K562 (cell line): ENCODE data around the gene PIP4K2A. TPM values are rescaled to one million over a fixed set of nuclear protein-coding genes. Genes with fewer than 3 reads are reported as not detected.

ENCODE experiments used
- ARID3A ChIP-seq: IDR thresholded peaks from 2 replicates; pipeline ENCODE4 v1.6.1; 2012; ENCODE audit warnings: low read depth, low read length, improper control_type of control experiment, borderline replicate concordance
- CREB3 ChIP-seq: fragments of 450-650 bp; conservative IDR thresholded peaks from 2 replicates; pipeline ENCODE4 v1.6.1; 2016; ENCODE audit warnings: missing genetic modification characterization, low read depth, mild to moderate bottlenecking, missing compliant biosample characterization, moderate library complexity
- CSDE1 ChIP-seq, 2 experiments: fragments of 450-650 bp; IDR thresholded peaks; 2 replicates each; pipeline ENCODE4 v1.6.1; 2016; ENCODE audit warnings: mild to moderate bottlenecking in 1 of 2
- CUX1 ChIP-seq: fragments of 200-800 bp; sonication (Bioruptor generic); IDR thresholded peaks from 2 replicates; pipeline ENCODE4 v1.6.1; 2016; ENCODE audit warnings: missing genetic modification characterization, missing compliant biosample characterization
- GATA2 ChIP-seq: sonication (generic); formaldehyde crosslinking; IDR thresholded peaks from 2 replicates; pipeline ENCODE4 v1.4.0; 2020; ENCODE audit warnings: mild to moderate bottlenecking, missing genetic modification reagents
- HINFP ChIP-seq: fragments of 450-650 bp; conservative IDR thresholded peaks from 2 replicates; pipeline ENCODE4 v1.6.1; 2016; ENCODE audit warnings: missing genetic modification characterization, low read depth, mild to moderate bottlenecking, control low read depth, missing compliant biosample characterization
- L3MBTL2 ChIP-seq: fragments of 450-650 bp; IDR thresholded peaks from 2 replicates; pipeline ENCODE4 v1.6.1; 2016; ENCODE audit warnings: mild to moderate bottlenecking, moderate library complexity
- LARP7 ChIP-seq: fragments of 450-650 bp; IDR thresholded peaks from 2 replicates; pipeline ENCODE4 v1.6.1; 2016
- LEF1 ChIP-seq: fragments of 450-650 bp; IDR thresholded peaks from 2 replicates; pipeline ENCODE4 v1.6.1; 2016; ENCODE audit warnings: mild to moderate bottlenecking
- MCM2 ChIP-seq: fragments of 450-650 bp; IDR thresholded peaks from 2 replicates; pipeline ENCODE4 v1.6.1; 2017; ENCODE audit warnings: low read depth, mild to moderate bottlenecking
- NFXL1 ChIP-seq: fragments of 450-650 bp; formaldehyde crosslinking; IDR thresholded peaks from 2 replicates; pipeline ENCODE4 v1.4.0; 2021; ENCODE audit warnings: mild to moderate bottlenecking
- PRDM10 ChIP-seq: fragments of 450-650 bp; IDR thresholded peaks from 2 replicates; pipeline ENCODE4 v1.6.1; 2018; ENCODE audit not compliant: partially characterized antibody
- RBFOX2 ChIP-seq: fragments of 200-400 bp; formaldehyde crosslinking; IDR thresholded peaks from 2 replicates; pipeline ENCODE4 v1.6.1; 2017; ENCODE audit warnings: low read depth, mild to moderate bottlenecking, low read length, moderate library complexity
- SMAD3 ChIP-seq: fragments of 450-650 bp; formaldehyde crosslinking; conservative IDR thresholded peaks from 2 replicates; pipeline ENCODE4 v1.4.0; 2020; ENCODE audit warnings: mild to moderate bottlenecking
- polyA plus RNA-seq, 8 experiments: library from polyadenylated mRNA; depleted of rRNA in 4 of 8; stranded (reverse) in 5 of 8; unstranded in 3 of 8; fragments of >200 nt; fragmentation: Nextera tagmentation in 2 of 8; fragmentation: Illumina TruSeq in 1 of 8; extraction: Ambion mirVana in 2 of 8; extraction: Trizol in 1 of 8; gene quantifications; 2 replicates each; pipeline versions ENCODE4 v1.2.1 to v1.2.3, GENCODE V29; 2011 to 2014; ENCODE audit warnings: inconsistent platforms in 1 of 8, missing spikeins in 1 of 8
- total RNA-seq, 7 experiments: library from RNA; depleted of rRNA in 6 of 7; stranded (reverse); fragments of >200 nt in 6 of 7; fragmentation: Illumina TruSeq in 2 of 7; extraction: Trizol in 2 of 7; gene quantifications; 2 replicates each; pipeline versions ENCODE4 v1.2.1 to v1.2.3, GENCODE V29; 2011 to 2021; ENCODE audit warnings: low replicate concordance in 1 of 7

PIP4K2A gene
- total and polyA plus RNA-seq, 9 of the 15 experiments (the other 6 are each of a cell fraction or from before 2014, with no cell fraction given): 35.6 to 117 (median 71.9) TPM

DNA sequence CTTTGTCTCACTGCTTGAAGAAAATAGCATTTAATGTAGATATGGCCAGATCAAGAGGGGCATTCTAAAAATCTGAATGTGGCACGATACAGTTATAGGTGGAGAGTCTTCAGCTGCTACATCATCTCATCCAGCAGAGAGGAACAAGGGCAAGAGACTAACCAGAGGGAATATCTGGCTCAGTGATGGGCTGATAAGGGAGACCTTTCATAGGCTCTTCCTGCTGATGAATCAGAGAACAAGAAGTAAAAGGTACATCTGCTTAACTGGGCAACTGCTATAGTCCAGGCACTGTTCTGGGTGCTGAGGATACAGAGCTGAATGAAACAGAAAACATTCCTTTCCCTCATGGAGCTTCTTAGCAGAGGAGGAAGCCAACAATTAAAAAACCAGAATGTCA, 37.9 kb downstream of the PIP4K2A start (continued):
- TF ChIP-seq CUX1 (no peak), CSDE1 (IDR thresholded peaks at IDR 0.05) (no peak), CREB3 (tag) (no peak), PRDM10 (no peak), ARID3A (no peak), LARP7 (no peak), MCM2 (no peak), HINFP (tag) (no peak), RBFOX2 (no peak), L3MBTL2 (no peak), LEF1 (no peak), SMAD3 (CRISPR knock-in tag) (no peak), GATA2 (0 out of 2 replicates have a peak, but pooled peaks have one; percentile 16), NFXL1 (CRISPR knock-in tag) (no peak)
